A204.1 (cell line): ENCODE results near the gene MGMT.

Experiments used
- FAIRE-seq: peaks from 2 replicates; lab custom pipeline; 2012; peaks lifted over from hg19 to GRCh38; lab: Jason Lieb, UNC

MGMT gene

DNA sequence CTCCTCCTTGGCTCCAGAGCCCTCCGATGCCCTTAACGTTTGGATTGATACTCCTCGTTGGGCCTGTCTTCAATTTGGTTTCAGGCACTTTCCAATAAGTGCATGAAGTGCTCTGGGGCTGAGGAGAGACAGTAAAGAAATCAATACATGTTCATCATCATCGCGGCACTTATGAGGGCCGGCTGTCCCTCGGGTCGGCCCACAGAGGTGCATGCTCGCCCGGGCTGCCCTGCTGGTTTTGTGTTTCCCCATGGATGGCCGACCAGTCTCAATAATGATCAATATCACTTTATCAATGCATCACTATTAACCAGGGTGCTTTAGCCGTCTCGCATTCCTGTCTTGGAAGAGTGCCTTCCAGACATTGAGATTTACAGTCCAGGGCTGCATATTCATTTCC, 342.8 kb downstream of the MGMT start:
- no peak for FAIRE-seq

- no peak for FAIRE-seq
Observed at GRCh38 chr10:129811208-129811607, 344.2 kb downstream of the MGMT start.

GRCh38 chr10:129812398-129812797, 345.4 kb downstream of the MGMT start:
- no peak for FAIRE-seq

- no peak for FAIRE-seq
Observed at GRCh38 chr10:129814681-129815646, 347.9 kb downstream of the MGMT start.

DNA sequence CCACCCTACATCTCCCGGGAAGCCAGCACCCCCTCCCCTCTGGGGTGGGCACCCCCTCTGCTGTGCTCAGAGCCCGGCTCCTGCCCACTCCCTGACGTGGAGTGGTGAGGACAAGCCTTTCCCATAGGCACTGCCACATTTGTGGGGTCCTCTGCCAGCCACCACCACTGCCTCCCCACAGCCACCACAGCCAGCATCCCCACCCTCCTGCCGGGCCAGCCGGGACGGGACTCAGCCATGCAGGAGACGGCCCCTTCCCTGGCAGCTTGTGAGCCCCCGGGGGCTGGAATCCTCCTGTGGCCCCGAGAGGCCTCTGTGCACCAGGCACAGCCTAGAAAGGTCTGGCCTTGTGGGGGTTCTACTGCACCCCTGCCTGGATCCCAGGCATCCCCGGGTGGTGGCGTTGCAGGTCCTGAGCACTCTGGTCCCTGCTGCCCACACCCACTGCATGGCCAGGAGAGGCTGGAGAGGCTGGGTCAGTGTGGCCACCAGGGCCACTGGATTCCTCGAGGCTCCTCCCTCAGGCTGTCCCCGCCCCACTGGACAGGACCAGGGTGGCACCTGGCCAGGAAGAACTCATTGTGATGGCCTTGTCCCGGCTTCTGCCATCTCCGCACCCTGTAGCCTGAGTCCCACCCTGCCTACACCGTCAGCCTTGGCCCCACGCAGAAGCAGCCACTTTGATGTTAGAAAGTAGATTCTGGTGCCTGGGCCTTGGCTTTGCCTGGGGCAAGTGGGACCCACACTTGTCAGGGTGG, 349.0 kb downstream of the MGMT start:
- FAIRE-seq: no peak

GRCh38 chr10:129816656-129817045, 349.6 kb downstream of the MGMT start:
- no peak for FAIRE-seq
